ENCODE data around the gene ATP11B.

GRCh38 chr3:182793663-182794454, 555 bp downstream of the ATP11B start:
- TF ChIP-seq POLR2AphosphoS5 (IDR thresholded peaks at IDR 0.05) = peak in 1 of 3 donors; percentile 12
- no peak for TF ChIP-seq CTCF (IDR thresholded peaks at IDR 0.05)

Measured in breast epithelium (tissue), 3 donors.